Neural crest cell (in vitro differentiated cells): ENCODE results near the gene MYO5B. TPM values are rescaled to one million over a fixed set of nuclear protein-coding genes. Genes with fewer than 3 reads are reported as not detected.

Experiments used
- DNase-seq: peaks from one replicate; pipeline ENCODE4 v3.0.0; 2021; ENCODE audit warnings: low read depth, mixed read lengths, low spot score
- H3K27ac Mint-ChIP-seq: one replicate; pipeline ENCODE4 v1.8.0; 2021; ENCODE audit warnings: mild to moderate bottlenecking, mixed read lengths; ENCODE audit not compliant: unreplicated experiment
- H3K27me3 Mint-ChIP-seq: 2 replicates; pipeline ENCODE4 v1.8.0; 2021; ENCODE audit warnings: low read depth, mild to moderate bottlenecking, mixed read lengths
- H3K36me3 Mint-ChIP-seq: 2 replicates; pipeline ENCODE4 v1.8.0; 2021; ENCODE audit warnings: low read depth, mild to moderate bottlenecking, mixed read lengths
- H3K4me1 Mint-ChIP-seq: 2 replicates; pipeline ENCODE4 v1.8.0; 2021; ENCODE audit warnings: mixed read lengths
- H3K4me3 Mint-ChIP-seq: one replicate; pipeline ENCODE4 v1.8.0; 2021; ENCODE audit warnings: mild to moderate bottlenecking, mixed read lengths
- H3K9me3 Mint-ChIP-seq: 2 replicates; pipeline ENCODE4 v1.8.0; 2021; ENCODE audit warnings: mixed read lengths
- CTCF ChIP-seq: fragments of 200-600 bp; sonication (generic); conservative IDR thresholded peaks from 2 replicates; pipeline ENCODE4 v1.5.0; 2021; ENCODE audit warnings: antibody characterized with exemption, mild to moderate bottlenecking
- total RNA-seq: library from RNA; stranded (reverse); gene quantifications from 2 replicates; pipeline ENCODE4 v1.2.1, GENCODE V29; 2021

MYO5B gene
- total RNA-seq, 1 donor from 2014 or later = 0.40 TPM

GRCh38 chr18:50083708-50084107, 111.2 kb downstream of the MYO5B start:
- Mint-ChIP-seq H3K4me3 (no peak overlapping the region), H3K9me3 (no peaks in the 10 kb centered on the region), H3K27ac (no peak overlapping the region), H3K36me3 (no peaks in the 10 kb centered on the region), H3K4me1 (no peaks in the 10 kb centered on the region), H3K27me3 (peaks cover 9% of the 10 kb centered on the region)
- no peak for TF ChIP-seq CTCF
- DNase-seq = no peak

- Mint-ChIP-seq H3K36me3 (no peaks in the 10 kb centered on the region), H3K4me3 (no peak overlapping the region), H3K4me1 (no peaks in the 10 kb centered on the region), H3K27ac (no peak overlapping the region), H3K9me3 (no peaks in the 10 kb centered on the region), H3K27me3 (peaks cover 17% of the 10 kb centered on the region)
- no peak for TF ChIP-seq CTCF
- no peak for DNase-seq
These were observed 113.9 kb downstream of the MYO5B start for GRCh38 chr18:50080932-50081560.

- DNase-seq = no peak
- Mint-ChIP-seq H3K4me1 (no peaks in the 10 kb centered on the region), H3K36me3 (no peaks in the 10 kb centered on the region), H3K9me3 (no peaks in the 10 kb centered on the region), H3K27ac (no peak overlapping the region), H3K27me3 (peaks cover 17% of the 10 kb centered on the region), H3K4me3 (no peak overlapping the region)
- no peak for TF ChIP-seq CTCF
These were observed 114.6 kb downstream of the MYO5B start for GRCh38 chr18:50080316-50080715.

GRCh38 chr18:50079571-50080295, 115.2 kb downstream of the MYO5B start:
- Mint-ChIP-seq H3K4me3 (no peak overlapping the region), H3K27ac (no peak overlapping the region), H3K9me3 (no peaks in the 10 kb centered on the region), H3K27me3 (peaks cover 17% of the 10 kb centered on the region), H3K36me3 (no peaks in the 10 kb centered on the region), H3K4me1 (no peaks in the 10 kb centered on the region)
- DNase-seq = no peak
- TF ChIP-seq CTCF = no peak

- Mint-ChIP-seq H3K27me3 (peaks cover 17% of the 10 kb centered on the region), H3K9me3 (no peaks in the 10 kb centered on the region), H3K4me1 (peaks cover 1% of the 10 kb centered on the region), H3K27ac (no peak overlapping the region), H3K36me3 (no peaks in the 10 kb centered on the region), H3K4me3 (no peak overlapping the region)
- no peak for TF ChIP-seq CTCF
- DNase-seq = no peak
These were observed 118.7 kb downstream of the MYO5B start for GRCh38 chr18:50076277-50076676.
